Heart left ventricle (tissue), 16 donors: ENCODE data around the gene SUPT6H. TPM values are rescaled to one million over a fixed set of nuclear protein-coding genes. Genes with fewer than 3 reads are reported as not detected.

ENCODE experiments used
- ATAC-seq, 4 donors: fragments of 200-7000 bp; cut with Tn5 transposase; one replicate each; pipeline ENCODE4 v1.9.1; 2020 to 2022; ENCODE audit warnings: moderate library complexity in 4 of 4, mild to moderate bottlenecking in 3 of 4, moderate number of reproducible peaks in 1 of 4
- DNase-seq, 5 donors: peaks; one replicate each; pipeline ENCODE4 v3.0.0-alpha.2; 2020
- H3K27ac ChIP-seq, 12 donors: fragments of 200-600 bp; sonication (generic) in 4 of 12; one replicate each; pipeline versions ENCODE4 v1.5.0 to v1.8.0; 2016 to 2022; ENCODE audit warnings: mild to moderate bottlenecking in 2 of 12
- H3K27me3 ChIP-seq, 9 donors: fragments of 200-600 bp; sonication (generic) in 2 of 9; one replicate each; pipeline versions ENCODE4 v1.5.1 to v1.8.0; 2016 to 2022; ENCODE audit warnings: mild to moderate bottlenecking in 3 of 9
- H3K36me3 ChIP-seq, 9 donors: fragments of 200-600 bp; sonication (generic) in 2 of 9; one replicate each; pipeline versions ENCODE4 v1.5.0 to v1.8.0; 2018 to 2022; ENCODE audit warnings: mild to moderate bottlenecking in 2 of 9
- H3K4me1 ChIP-seq, 12 donors: fragments of 200-600 bp; sonication (generic) in 4 of 12; one replicate each; pipeline versions ENCODE4 v1.5.0 to v1.8.0; 2016 to 2022; ENCODE audit warnings: mild to moderate bottlenecking in 3 of 12
- H3K4me3 ChIP-seq, 12 donors: fragments of 200-600 bp; sonication (generic) in 4 of 12; one replicate each; pipeline versions ENCODE4 v1.5.0 to v1.8.0; 2017 to 2022; ENCODE audit warnings: mild to moderate bottlenecking in 9 of 12, moderate library complexity in 4 of 12
- H3K9me3 ChIP-seq, 12 donors: fragments of 200-600 bp; sonication (generic) in 4 of 12; one replicate each; pipeline versions ENCODE4 v1.5.0 to v1.8.0; 2016 to 2022; ENCODE audit warnings: mild to moderate bottlenecking in 1 of 12
- POLR2A ChIP-seq, 2 donors: fragments of 450-650 bp; IDR thresholded peaks; one replicate each; pipeline ENCODE4 v1.6.1; 2017; ENCODE audit warnings: antibody characterized with exemption in 2 of 2, mild to moderate bottlenecking in 2 of 2, moderate library complexity in 2 of 2
- WGBS, 4 donors: extraction: QIAGEN DNeasy Blood & Tissue Kit in 2 of 4; methylation state at CpG; one replicate each; pipeline versions ENCODE4 v1.1.5 to v1.1.7; 2013 to 2018; 5-methylcytosine and 5-hydroxymethylcytosine counted together
- intact Hi-C, 10 donors: fragments of 100-400 bp; cut with DNase I; formaldehyde crosslinking; loops; one replicate each; pipeline versions ENCODE4 v1.11.1 to v1.14.2; 2022
- polyA plus RNA-seq, 2 donors: library from polyadenylated mRNA; stranded (reverse); fragments of 200-250 nt; gene quantifications; one replicate each; pipeline ENCODE4 v1.2.3, GENCODE V29; 2013
- total RNA-seq, 9 donors: library from RNA; depleted of rRNA in 2 of 9; stranded (reverse); fragments of >200 nt in 2 of 9; fragmentation: NEBNext Ultra II Directional in 3 of 9; extraction: Animal tissue kit (Norgen Biotek cat#: 25700) in 3 of 9; gene quantifications; one replicate each; pipeline versions ENCODE4 v1.1.0 to v1.2.4, GENCODE V29; 2016 to 2023
- TF ChIP-seq, protein P1 (sequence below), 12 donors: fragments of 200-600 bp; sonication (generic) in 4 of 12; IDR thresholded peaks; one replicate each; pipeline versions ENCODE4 v1.5.0 to v1.8.0; 2018 to 2022; ENCODE audit warnings: antibody characterized with exemption in 12 of 12, mild to moderate bottlenecking in 5 of 12
- donor health status: ischemic (EF 13 %, LVEDD 7.1; RV severe dilation, severe dysfunction).
- donor health status: healthy with polysubstance abuse.
- donor health status: DM: no; HTN: yes; CAD: no.
- donor health status: DM: no; HTN: no; CAD: no.
- donor health status: ischemic (EF 25% LVEDD 6.9; RV normal size, moderate dysfunction).
- donor health status: ischemic (EF 25% LVEDD 5.7; RV mildly dilated, moderate dysfunction).
- donor health status: healthy.
- donor health status: DM: yes; HTN: yes; CAD: no.
- donor health status: ischemic (EF 35%, LVEDD 5.7; RV mildly dilated, moderate dysfunction).
- donor health status: nonischemic (EF 11% LVEDD 7.7; RV severe dilation, severe dysfunction).
- donor health status: DM: yes; HTN: yes; CAD: no.
- donor health status: PGD.
- donor health status: ischemic (EF 29% LVEDD 5.4; RV normal size, mild dysfunction).
- donor health status: nonischemic (EF 23%, LVEDD 6.1; RV moderate dilation, normal function).

SUPT6H gene
- total and polyA plus RNA-seq, 11 donors: 31.7 to 91.6 (median 43.5) TPM

DNA sequence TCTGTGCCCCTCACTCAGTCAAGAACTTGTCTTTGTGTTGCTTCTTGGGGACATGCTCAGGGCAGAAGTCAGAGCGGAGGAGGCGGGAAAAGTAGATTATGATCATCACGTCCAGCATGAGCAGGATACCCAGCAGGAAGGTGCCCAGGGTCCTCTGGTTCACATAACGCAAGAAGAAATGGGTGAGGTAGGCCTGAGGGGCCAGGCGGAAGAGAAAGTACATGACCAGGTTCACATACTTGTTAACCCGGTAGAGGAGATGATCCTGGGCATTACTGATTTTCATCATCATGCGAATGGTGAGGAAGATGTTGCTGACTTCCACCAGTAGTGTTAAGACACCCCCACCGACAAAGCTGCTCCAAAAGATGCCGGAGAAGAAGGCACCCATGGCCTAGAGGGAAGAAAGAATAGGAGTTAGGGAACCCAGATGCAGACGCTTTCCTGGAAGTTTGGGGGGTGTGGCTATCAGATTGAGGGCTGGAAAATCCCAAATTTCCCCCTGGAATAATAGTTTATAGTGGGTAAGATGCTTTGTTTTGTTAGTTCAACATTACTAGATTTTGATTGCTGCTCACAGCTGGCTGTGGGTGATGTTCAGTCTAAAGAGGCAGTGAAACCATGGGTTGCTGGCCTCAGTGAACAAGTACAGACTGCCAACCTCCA is 62.6 kb downstream of the SUPT6H start:
- DNase-seq: peak in 1 of 5 donors; percentile 28
- Histone ChIP-seq H3K9me3 (no peaks in the 10 kb centered on the region), H3K36me3 (peaks cover 0 to 48% (median 41%) of the 10 kb centered on the region in 9 donors), H3K4me3 (peak overlapping the region in 1 of 12 donors; percentile 81), H3K27ac (peak overlapping the region in 2 of 12 donors; percentile 2 to 71), H3K27me3 (peaks cover 0 to 4% (median 0%) of the 10 kb centered on the region in 9 donors), H3K4me1 (peaks cover 0 to 66% (median 44%) of the 10 kb centered on the region in 12 donors)
- TF ChIP-seq, protein P1, sequence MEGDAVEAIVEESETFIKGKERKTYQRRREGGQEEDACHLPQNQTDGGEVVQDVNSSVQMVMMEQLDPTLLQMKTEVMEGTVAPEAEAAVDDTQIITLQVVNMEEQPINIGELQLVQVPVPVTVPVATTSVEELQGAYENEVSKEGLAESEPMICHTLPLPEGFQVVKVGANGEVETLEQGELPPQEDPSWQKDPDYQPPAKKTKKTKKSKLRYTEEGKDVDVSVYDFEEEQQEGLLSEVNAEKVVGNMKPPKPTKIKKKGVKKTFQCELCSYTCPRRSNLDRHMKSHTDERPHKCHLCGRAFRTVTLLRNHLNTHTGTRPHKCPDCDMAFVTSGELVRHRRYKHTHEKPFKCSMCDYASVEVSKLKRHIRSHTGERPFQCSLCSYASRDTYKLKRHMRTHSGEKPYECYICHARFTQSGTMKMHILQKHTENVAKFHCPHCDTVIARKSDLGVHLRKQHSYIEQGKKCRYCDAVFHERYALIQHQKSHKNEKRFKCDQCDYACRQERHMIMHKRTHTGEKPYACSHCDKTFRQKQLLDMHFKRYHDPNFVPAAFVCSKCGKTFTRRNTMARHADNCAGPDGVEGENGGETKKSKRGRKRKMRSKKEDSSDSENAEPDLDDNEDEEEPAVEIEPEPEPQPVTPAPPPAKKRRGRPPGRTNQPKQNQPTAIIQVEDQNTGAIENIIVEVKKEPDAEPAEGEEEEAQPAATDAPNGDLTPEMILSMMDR (IDR thresholded peaks at IDR 0.05): no peak
- no peak for TF ChIP-seq POLR2A (IDR thresholded peaks at IDR 0.05)
- WGBS, 4 donors: 83 to 88% (median 85%) methylated on average over 10 of the region's 10 CpGs
- intact Hi-C loops: loop anchor here in 5 of 10 donors (5.0 to 10.0 kb wide), 7 partner anchors 38 to 570 kb away; partner anchors contain the start of genes PHF12 (in 2 of the 5) and NUFIP2 (in 1 of the 5)
- no peak for ATAC-seq

DNA sequence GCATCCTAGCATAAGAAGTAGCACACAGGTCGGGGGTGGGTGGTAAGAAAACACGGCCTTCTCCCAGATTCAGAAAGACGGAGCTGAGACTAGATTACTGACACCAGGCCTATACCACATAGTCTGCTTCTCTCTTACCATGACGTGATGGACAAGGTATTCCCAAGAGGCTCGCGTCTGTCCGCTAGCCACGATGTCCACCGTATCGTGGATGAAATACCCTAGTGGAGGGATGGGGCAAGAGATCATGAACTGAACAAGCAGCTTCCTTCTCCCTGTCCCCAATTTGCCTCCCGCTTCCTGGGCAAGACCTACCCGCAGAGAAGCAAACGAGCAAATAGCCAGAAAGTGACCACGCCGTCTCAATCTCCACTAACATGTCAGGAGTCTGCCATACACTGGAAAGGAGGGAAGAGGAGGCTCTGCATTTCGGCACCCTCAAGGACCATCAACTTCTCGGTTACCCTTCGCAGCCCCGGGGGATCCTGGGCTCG is 63.2 kb downstream of the SUPT6H start:
- Histone ChIP-seq H3K9me3 (no peaks in the 10 kb centered on the region), H3K4me3 (peak overlapping the region in 9 of 12 donors; percentile 69 to 90 (median 83)), H3K27me3 (peaks cover 0 to 4% (median 0%) of the 10 kb centered on the region in 9 donors), H3K4me1 (peaks cover 0 to 67% (median 44%) of the 10 kb centered on the region in 12 donors), H3K27ac (peak overlapping the region in 8 of 12 donors; percentile 2 to 71 (median 59)), H3K36me3 (peaks cover 0 to 48% (median 41%) of the 10 kb centered on the region in 9 donors)
- TF ChIP-seq POLR2A (IDR thresholded peaks at IDR 0.05): no peak
- TF ChIP-seq, protein P1 (IDR thresholded peaks at IDR 0.05): no peak
- no peak for DNase-seq
- no peak for ATAC-seq
- 31 to 38% (median 38%) methylated on average over 19 to 20 of the region's 20 CpGs for WGBS, 4 donors
- intact Hi-C loops: loop anchor here in 5 of 10 donors (5.0 to 10.0 kb wide), 6 partner anchors 190 to 570 kb away; partner anchors contain the start of genes PHF12 (in 2 of the 5) and NUFIP2 (in 1 of the 5)

DNA sequence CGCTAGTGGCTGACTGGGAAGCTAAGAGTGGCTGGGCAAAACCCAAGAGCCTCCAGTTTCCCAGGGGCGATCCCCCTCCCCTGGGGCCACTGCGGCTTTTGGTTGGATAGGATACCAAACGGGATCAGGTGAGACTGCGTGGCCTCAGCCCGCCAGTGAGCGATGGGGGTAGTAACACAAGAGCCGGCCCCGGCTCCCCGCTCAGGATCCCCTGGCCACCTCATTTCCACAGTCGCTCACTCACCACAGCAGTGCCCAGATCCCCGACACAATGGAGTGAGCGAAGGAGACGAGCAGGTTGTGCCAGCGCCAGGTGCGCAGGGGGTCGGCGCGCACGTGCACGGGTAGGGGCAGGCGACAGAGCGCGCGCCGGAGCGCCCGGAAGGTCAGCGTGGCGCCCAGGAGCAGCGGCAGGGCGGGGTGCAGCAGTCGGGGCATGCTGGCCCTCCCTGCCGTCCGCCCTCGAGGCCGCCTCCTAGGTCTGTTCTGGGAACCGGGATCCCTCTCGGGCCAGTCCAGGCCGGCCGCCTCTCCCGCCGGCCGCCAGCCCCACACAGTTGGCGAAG is 63.7 kb downstream of the SUPT6H start:
- Histone ChIP-seq H3K36me3 (peaks cover 0 to 44% (median 41%) of the 10 kb centered on the region in 9 donors), H3K27ac (peak overlapping the region in 10 of 12 donors; percentile 22 to 71 (median 54)), H3K4me3 (peak overlapping the region in 11 of 12 donors; percentile 28 to 90 (median 83)), H3K27me3 (peaks cover 0 to 4% (median 0%) of the 10 kb centered on the region in 9 donors), H3K9me3 (no peaks in the 10 kb centered on the region), H3K4me1 (peaks cover 0 to 63% (median 40%) of the 10 kb centered on the region in 12 donors)
- TF ChIP-seq, protein P1 (IDR thresholded peaks at IDR 0.05): no peak
- TF ChIP-seq POLR2A (IDR thresholded peaks at IDR 0.05): no peak
- DNase-seq: peak; percentile 40 to 71 (median 66)
- peak in 2 of 4 donors; percentile 0 to 43 for ATAC-seq
- intact Hi-C loops: loop anchor here in 9 of 10 donors (1.0 to 10.0 kb wide), 9 partner anchors 25 to 569 kb away; partner anchors contain the start of genes PHF12 (in 2 of the 9) and NUFIP2 (in 1 of the 9)
- 2 to 9% (median 3%) methylated on average over 4 to 45 of the region's 45 CpGs for WGBS, 4 donors
